Measurements from ENCODE around the gene GNAS.
A peak's percentile ranks its signal among the peaks of the same experiment; 100 is the strongest.

Gene GNAS

GRCh38 chr20:58893355-58894120 lies 41.0 kb downstream of the GNAS start:
- H3K9me2 ChIP-seq (replicated peaks; ENCODE audit: low read depth, low read length): no peaks in the 10 kb centered on the region
- H3K9ac ChIP-seq (ENCODE audit: low read depth, low read length, poor library complexity, severe bottlenecking): peak overlapping the region; percentile 95
- peaks cover 29% of the 10 kb centered on the region for H3K36me3 ChIP-seq (ENCODE audit: insufficient read depth, low read length)
- peaks cover 61% of the 10 kb centered on the region for H4K20me1 ChIP-seq (ENCODE audit: insufficient read depth, low read length, poor library complexity, severe bottlenecking)
- H3F3A ChIP-seq (ENCODE audit: low read depth): no peaks in the 10 kb centered on the region; the same call in 1 of the 2 replicates
- H3K4me1 ChIP-seq (ENCODE audit: insufficient read depth, low read length, poor library complexity, severe bottlenecking): peaks cover 48% of the 10 kb centered on the region
- H3K9me3 ChIP-seq (ENCODE audit: insufficient read depth, low read depth, low read length): no peaks in the 10 kb centered on the region
- H3K27me3 ChIP-seq (ENCODE audit: insufficient read depth, low read length, poor library complexity, severe bottlenecking): no peaks in the 10 kb centered on the region
- peaks cover 75% of the 10 kb centered on the region for H3K79me2 ChIP-seq (ENCODE audit: insufficient read depth, low read length)
- H2AFZ ChIP-seq (ENCODE audit: low read length): no peak overlapping the region
- TF ChIP-seq, protein P1, sequence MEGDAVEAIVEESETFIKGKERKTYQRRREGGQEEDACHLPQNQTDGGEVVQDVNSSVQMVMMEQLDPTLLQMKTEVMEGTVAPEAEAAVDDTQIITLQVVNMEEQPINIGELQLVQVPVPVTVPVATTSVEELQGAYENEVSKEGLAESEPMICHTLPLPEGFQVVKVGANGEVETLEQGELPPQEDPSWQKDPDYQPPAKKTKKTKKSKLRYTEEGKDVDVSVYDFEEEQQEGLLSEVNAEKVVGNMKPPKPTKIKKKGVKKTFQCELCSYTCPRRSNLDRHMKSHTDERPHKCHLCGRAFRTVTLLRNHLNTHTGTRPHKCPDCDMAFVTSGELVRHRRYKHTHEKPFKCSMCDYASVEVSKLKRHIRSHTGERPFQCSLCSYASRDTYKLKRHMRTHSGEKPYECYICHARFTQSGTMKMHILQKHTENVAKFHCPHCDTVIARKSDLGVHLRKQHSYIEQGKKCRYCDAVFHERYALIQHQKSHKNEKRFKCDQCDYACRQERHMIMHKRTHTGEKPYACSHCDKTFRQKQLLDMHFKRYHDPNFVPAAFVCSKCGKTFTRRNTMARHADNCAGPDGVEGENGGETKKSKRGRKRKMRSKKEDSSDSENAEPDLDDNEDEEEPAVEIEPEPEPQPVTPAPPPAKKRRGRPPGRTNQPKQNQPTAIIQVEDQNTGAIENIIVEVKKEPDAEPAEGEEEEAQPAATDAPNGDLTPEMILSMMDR (conservative IDR thresholded peaks at IDR 0.05; ENCODE audit: low read length): no peak
- no peak for TF ChIP-seq EZH2phosphoT487 (IDR thresholded peaks at IDR 0.05; ENCODE audit: borderline replicate concordance)
- H3K4me2 ChIP-seq (ENCODE audit: low read depth, low read length, poor library complexity, severe bottlenecking): peak overlapping the region; percentile 97
- peak overlapping the region; percentile 98 for H3K4me3 ChIP-seq (ENCODE audit: low read length, poor library complexity, severe bottlenecking)

- peak overlapping the region; percentile 97 for H3K4me2 ChIP-seq (ENCODE audit: low read depth, low read length, poor library complexity, severe bottlenecking)
Observed at GRCh38 chr20:58894652-58895447, 42.3 kb downstream of the GNAS start.

DNA sequence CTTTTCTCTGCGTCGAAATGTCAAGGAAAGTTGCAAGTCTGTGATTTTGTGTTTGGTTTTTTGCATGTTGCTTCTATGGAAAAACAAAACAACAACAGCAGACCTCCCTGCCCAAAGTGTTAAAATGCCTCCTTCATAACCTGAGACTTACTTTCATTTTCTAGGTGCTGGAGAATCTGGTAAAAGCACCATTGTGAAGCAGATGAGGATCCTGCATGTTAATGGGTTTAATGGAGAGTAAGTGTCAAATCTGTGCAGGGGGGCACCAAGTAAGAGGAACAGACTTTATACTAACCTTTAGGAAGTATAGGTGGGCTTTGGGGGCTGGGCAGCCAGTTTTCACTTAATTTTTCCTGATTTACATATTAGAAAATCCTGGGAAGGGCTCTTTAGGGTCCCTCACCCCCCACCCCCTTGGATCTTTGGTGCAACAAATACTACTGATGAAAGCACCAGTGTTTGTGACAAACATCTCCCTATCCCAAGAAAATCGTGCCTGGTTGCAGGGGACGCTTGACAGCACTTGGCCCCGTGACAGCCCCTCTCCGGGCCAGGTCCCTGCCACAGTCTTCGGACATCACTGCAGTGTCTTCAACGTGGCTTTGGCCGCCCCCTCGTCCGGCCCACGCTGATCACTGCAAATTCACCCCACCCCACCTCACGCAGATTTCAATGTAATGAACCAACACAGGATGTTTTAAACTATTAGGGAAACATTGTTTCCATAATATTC lies 43.1 kb downstream of the GNAS start:
- peaks cover 82% of the 10 kb centered on the region for H4K20me1 ChIP-seq (ENCODE audit: insufficient read depth, low read length, poor library complexity, severe bottlenecking)
- no peaks in the 10 kb centered on the region; the same call in 1 of the 2 replicates for H3F3A ChIP-seq (ENCODE audit: low read depth)
- no peak overlapping the region for H2AFZ ChIP-seq (ENCODE audit: low read length)
- peak overlapping the region; percentile 98 for H3K4me3 ChIP-seq (ENCODE audit: low read length, poor library complexity, severe bottlenecking)
- peak overlapping the region; percentile 97 for H3K4me2 ChIP-seq (ENCODE audit: low read depth, low read length, poor library complexity, severe bottlenecking)
- peak overlapping the region; percentile 95 for H3K9ac ChIP-seq (ENCODE audit: low read depth, low read length, poor library complexity, severe bottlenecking)
- H3K36me3 ChIP-seq (ENCODE audit: insufficient read depth, low read length): peaks cover 50% of the 10 kb centered on the region
- H3K9me3 ChIP-seq (ENCODE audit: insufficient read depth, low read depth, low read length): no peaks in the 10 kb centered on the region
- no peaks in the 10 kb centered on the region for H3K27me3 ChIP-seq (ENCODE audit: insufficient read depth, low read length, poor library complexity, severe bottlenecking)
- H3K79me2 ChIP-seq (ENCODE audit: insufficient read depth, low read length): peaks cover 88% of the 10 kb centered on the region
- no peak for TF ChIP-seq EZH2phosphoT487 (IDR thresholded peaks at IDR 0.05; ENCODE audit: borderline replicate concordance)
- TF ChIP-seq, protein P1 (conservative IDR thresholded peaks at IDR 0.05; ENCODE audit: low read length): no peak
- peaks cover 52% of the 10 kb centered on the region for H3K4me1 ChIP-seq (ENCODE audit: insufficient read depth, low read length, poor library complexity, severe bottlenecking)
- no peaks in the 10 kb centered on the region for H3K9me2 ChIP-seq (replicated peaks; ENCODE audit: low read depth, low read length)

More at GRCh38 chr20:58894652-58895447, 42.3 kb downstream of the GNAS start:
- H3K4me1 ChIP-seq (ENCODE audit: insufficient read depth, low read length, poor library complexity, severe bottlenecking): peaks cover 52% of the 10 kb centered on the region
- no peaks in the 10 kb centered on the region for H3K9me2 ChIP-seq (replicated peaks; ENCODE audit: low read depth, low read length)
- H3K27me3 ChIP-seq (ENCODE audit: insufficient read depth, low read length, poor library complexity, severe bottlenecking): no peaks in the 10 kb centered on the region
- no peak for TF ChIP-seq EZH2phosphoT487 (IDR thresholded peaks at IDR 0.05; ENCODE audit: borderline replicate concordance)
- TF ChIP-seq, protein P1 (conservative IDR thresholded peaks at IDR 0.05; ENCODE audit: low read length): no peak
- no peaks in the 10 kb centered on the region; the same call in 1 of the 2 replicates for H3F3A ChIP-seq (ENCODE audit: low read depth)
- H4K20me1 ChIP-seq (ENCODE audit: insufficient read depth, low read length, poor library complexity, severe bottlenecking): peaks cover 74% of the 10 kb centered on the region
- H3K79me2 ChIP-seq (ENCODE audit: insufficient read depth, low read length): peaks cover 82% of the 10 kb centered on the region
- H3K9ac ChIP-seq (ENCODE audit: low read depth, low read length, poor library complexity, severe bottlenecking): peak overlapping the region; percentile 95
- no peak overlapping the region for H2AFZ ChIP-seq (ENCODE audit: low read length)
- H3K36me3 ChIP-seq (ENCODE audit: insufficient read depth, low read length): peaks cover 42% of the 10 kb centered on the region
- H3K4me3 ChIP-seq (ENCODE audit: low read length, poor library complexity, severe bottlenecking): peak overlapping the region; percentile 98
- H3K9me3 ChIP-seq (ENCODE audit: insufficient read depth, low read depth, low read length): no peaks in the 10 kb centered on the region
